ENCODE data around the gene KYAT1.

- no peak for TF ChIP-seq CTCF (optimal IDR thresholded peaks at IDR 0.05 in 1 of 3, IDR thresholded peaks at IDR 0.05 in 1 of 3, conservative IDR thresholded peaks at IDR 0.05 in 1 of 3; ENCODE audit: extremely low read depth in 1 of 3, insufficient read depth in 2 of 3, low read length in 3 of 3)
- TF ChIP-seq EZH2 (IDR thresholded peaks at IDR 0.05; ENCODE audit: low read length): no peak
These were observed 94.1 kb downstream of the KYAT1 start for GRCh38 chr9:128787659-128788058.

All from keratinocyte (primary cell).